IMR-90 (cell line): ENCODE data around the gene MUC7.

ENCODE experiments used
- BHLHE40 ChIP-seq: fragments of 150-350 bp; IDR thresholded peaks from 2 replicates; pipeline ENCODE4 v1.6.1; 2016; ENCODE audit warnings: mild to moderate bottlenecking, low read depth, low read length
- CHD1 ChIP-seq: IDR thresholded peaks from 2 replicates; pipeline ENCODE4 v1.6.1; 2012; ENCODE audit warnings: low read depth, low read length, improper control_type of control experiment
- CTCF ChIP-seq: conservative IDR thresholded peaks from 2 replicates; pipeline ENCODE4 v1.5.1; 2012; ENCODE audit warnings: mild to moderate bottlenecking, low read depth, low read length, improper control_type of control experiment
- ELK1 ChIP-seq: fragments of 150-350 bp; IDR thresholded peaks from 2 replicates; pipeline ENCODE4 v1.6.1; 2016; ENCODE audit warnings: low read depth, mild to moderate bottlenecking, low read length, moderate library complexity, borderline replicate concordance
- MAFK ChIP-seq: IDR thresholded peaks from 2 replicates; pipeline ENCODE4 v1.6.1; 2012; ENCODE audit warnings: low read depth, low read length, improper control_type of control experiment
- MAZ ChIP-seq: IDR thresholded peaks from 2 replicates; pipeline ENCODE4 v1.6.1; 2012; ENCODE audit warnings: low read depth, mild to moderate bottlenecking, low read length, improper control_type of control experiment, moderate library complexity, borderline replicate concordance
- MXI1 ChIP-seq: IDR thresholded peaks from 2 replicates; pipeline ENCODE4 v1.6.1; 2012; ENCODE audit warnings: low read depth, mild to moderate bottlenecking, low read length, moderate library complexity, borderline replicate concordance
- NFE2L2 ChIP-seq: fragments of 150-350 bp; IDR thresholded peaks from 2 replicates; pipeline ENCODE4 v1.6.1; 2016; ENCODE audit warnings: low read depth, mild to moderate bottlenecking, low read length
- POLR2A ChIP-seq: IDR thresholded peaks from 2 replicates; pipeline ENCODE4 v1.6.1; 2012; ENCODE audit warnings: mild to moderate bottlenecking, low read depth, low read length
- RAD21 ChIP-seq: IDR thresholded peaks from 2 replicates; pipeline ENCODE4 v1.6.1; 2012; ENCODE audit warnings: low read length, improper control_type of control experiment
- RCOR1 ChIP-seq: IDR thresholded peaks from 2 replicates; pipeline ENCODE4 v1.6.1; 2012; ENCODE audit warnings: mild to moderate bottlenecking, low read length, improper control_type of control experiment; ENCODE audit not compliant: insufficient replicate concordance
- RFX5 ChIP-seq: IDR thresholded peaks from 2 replicates; pipeline ENCODE4 v1.8.0; 2012; ENCODE audit warnings: low read depth, mild to moderate bottlenecking, low read length, moderate library complexity
- SMC3 ChIP-seq: fragments of 150-350 bp; IDR thresholded peaks from 2 replicates; pipeline ENCODE4 v1.6.1; 2016; ENCODE audit warnings: low read depth, mild to moderate bottlenecking, antibody characterized with exemption, low read length, moderate library complexity

- peak; percentile 82 for TF ChIP-seq CTCF
- TF ChIP-seq MXI1 = no peak
- no peak for TF ChIP-seq ELK1
- TF ChIP-seq RFX5 = no peak
- 0 out of 2 replicates have a peak, but pooled peaks have one; percentile 21 for TF ChIP-seq POLR2A
- TF ChIP-seq SMC3 = peak; percentile 75
- no peak for TF ChIP-seq MAZ
- TF ChIP-seq RCOR1 = no peak
- TF ChIP-seq NFE2L2 = no peak
- TF ChIP-seq RAD21 = peak; percentile 83
- TF ChIP-seq MAFK = no peak
- no peak for TF ChIP-seq BHLHE40
- no peak for TF ChIP-seq CHD1
These were observed 33.3 kb downstream of the MUC7 start for GRCh38 chr4:70505151-70505748.
